Transverse colon (tissue), 4 donors: ENCODE measurements around the gene AMIGO3.

Experiments
- POLR2A ChIP-seq: fragments of 450-650 bp; IDR thresholded peaks from one replicate; pipeline ENCODE4 v1.6.1; 2016; ENCODE audit warnings: antibody characterized with exemption, mild to moderate bottlenecking, moderate library complexity
- POLR2AphosphoS5 ChIP-seq, 3 donors: sonication (generic); formaldehyde crosslinking; IDR thresholded peaks; one replicate each; pipeline ENCODE4 v1.6.1; 2016; ENCODE audit warnings: antibody characterized with exemption in 3 of 3
- TF ChIP-seq, protein P1 (sequence below), 5 experiments: fragments of 200-600 bp in 3 of 5; fragments of 450-650 bp in 2 of 5; sonication (generic) in 3 of 5; IDR thresholded peaks; 1 replicate in 2 of 5; 2 replicates in 3 of 5; pipeline ENCODE4 v1.5.1; 2016 to 2017; ENCODE audit warnings: antibody characterized with exemption in 5 of 5, inconsistent platforms in 3 of 5, mild to moderate bottlenecking in 2 of 5, moderate library complexity in 1 of 5

DNA sequence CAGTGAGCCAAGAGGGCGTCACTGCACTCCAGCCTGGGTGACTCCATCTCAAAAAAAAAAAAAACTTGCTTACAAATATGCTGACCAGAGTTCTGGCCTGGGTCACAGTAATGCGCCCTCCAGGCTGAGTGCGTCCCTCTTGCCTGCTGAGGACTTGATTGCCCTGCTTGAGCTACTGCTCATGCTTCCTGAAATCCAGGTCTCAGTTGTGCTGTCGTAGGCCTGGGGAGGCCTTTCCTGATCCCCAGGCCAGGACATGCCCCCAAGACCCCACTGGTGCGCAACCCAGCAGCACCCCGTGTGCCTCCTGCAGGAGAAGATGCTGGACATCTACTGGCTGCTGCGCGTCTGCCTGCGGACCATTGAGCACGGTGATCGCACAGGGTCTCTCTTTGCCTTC, 7.3 kb downstream of the AMIGO3 start:
- TF ChIP-seq, protein P1, sequence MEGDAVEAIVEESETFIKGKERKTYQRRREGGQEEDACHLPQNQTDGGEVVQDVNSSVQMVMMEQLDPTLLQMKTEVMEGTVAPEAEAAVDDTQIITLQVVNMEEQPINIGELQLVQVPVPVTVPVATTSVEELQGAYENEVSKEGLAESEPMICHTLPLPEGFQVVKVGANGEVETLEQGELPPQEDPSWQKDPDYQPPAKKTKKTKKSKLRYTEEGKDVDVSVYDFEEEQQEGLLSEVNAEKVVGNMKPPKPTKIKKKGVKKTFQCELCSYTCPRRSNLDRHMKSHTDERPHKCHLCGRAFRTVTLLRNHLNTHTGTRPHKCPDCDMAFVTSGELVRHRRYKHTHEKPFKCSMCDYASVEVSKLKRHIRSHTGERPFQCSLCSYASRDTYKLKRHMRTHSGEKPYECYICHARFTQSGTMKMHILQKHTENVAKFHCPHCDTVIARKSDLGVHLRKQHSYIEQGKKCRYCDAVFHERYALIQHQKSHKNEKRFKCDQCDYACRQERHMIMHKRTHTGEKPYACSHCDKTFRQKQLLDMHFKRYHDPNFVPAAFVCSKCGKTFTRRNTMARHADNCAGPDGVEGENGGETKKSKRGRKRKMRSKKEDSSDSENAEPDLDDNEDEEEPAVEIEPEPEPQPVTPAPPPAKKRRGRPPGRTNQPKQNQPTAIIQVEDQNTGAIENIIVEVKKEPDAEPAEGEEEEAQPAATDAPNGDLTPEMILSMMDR (IDR thresholded peaks at IDR 0.05): no peak
- TF ChIP-seq POLR2A (no peak), POLR2AphosphoS5 (IDR thresholded peaks at IDR 0.05) (no peak)
